Right lobe of liver (tissue), 4 donors: Measurements from ENCODE around the gene ARCN1.

Experiments
- POLR2A ChIP-seq: fragments of 450-650 bp; IDR thresholded peaks from one replicate; pipeline ENCODE4 v1.6.1; 2017; ENCODE audit warnings: antibody characterized with exemption, mild to moderate bottlenecking
- TF ChIP-seq, protein P1 (sequence below), 4 donors: fragments of 200-600 bp in 3 of 4; fragments of 450-650 bp in 1 of 4; IDR thresholded peaks; one replicate each; pipeline versions ENCODE4 v1.5.1 to v1.8.0; 2016 to 2022; ENCODE audit warnings: antibody characterized with exemption in 4 of 4, mild to moderate bottlenecking in 2 of 4
- donor health status: DM: no; HTN: no; CAD: no.
- donor health status: DM: no; HTN: no; CAD: no.
- donor health status: DM: no; HTN: yes; CAD: no.

DNA sequence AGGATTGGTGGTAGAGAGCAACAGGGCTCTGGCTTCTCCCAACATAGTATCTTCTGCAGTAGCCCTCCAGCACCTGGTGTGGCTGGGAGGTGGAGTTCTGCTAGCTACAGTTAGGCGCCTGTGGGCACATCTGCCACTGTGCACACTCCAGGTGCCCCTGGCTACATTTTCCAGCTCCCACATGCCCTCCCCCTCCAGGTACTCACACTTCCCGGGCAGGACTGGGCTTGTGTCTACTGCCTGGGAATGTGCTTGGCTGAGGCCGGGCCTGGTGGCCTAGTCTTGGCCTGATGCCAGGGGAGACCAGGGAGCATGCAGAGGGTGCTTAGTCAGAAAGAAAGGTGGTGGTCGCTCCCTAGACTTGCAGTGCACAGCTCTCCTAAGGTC lies 51.1 kb downstream of the ARCN1 start:
- no peak for TF ChIP-seq POLR2A
- TF ChIP-seq, protein P1, sequence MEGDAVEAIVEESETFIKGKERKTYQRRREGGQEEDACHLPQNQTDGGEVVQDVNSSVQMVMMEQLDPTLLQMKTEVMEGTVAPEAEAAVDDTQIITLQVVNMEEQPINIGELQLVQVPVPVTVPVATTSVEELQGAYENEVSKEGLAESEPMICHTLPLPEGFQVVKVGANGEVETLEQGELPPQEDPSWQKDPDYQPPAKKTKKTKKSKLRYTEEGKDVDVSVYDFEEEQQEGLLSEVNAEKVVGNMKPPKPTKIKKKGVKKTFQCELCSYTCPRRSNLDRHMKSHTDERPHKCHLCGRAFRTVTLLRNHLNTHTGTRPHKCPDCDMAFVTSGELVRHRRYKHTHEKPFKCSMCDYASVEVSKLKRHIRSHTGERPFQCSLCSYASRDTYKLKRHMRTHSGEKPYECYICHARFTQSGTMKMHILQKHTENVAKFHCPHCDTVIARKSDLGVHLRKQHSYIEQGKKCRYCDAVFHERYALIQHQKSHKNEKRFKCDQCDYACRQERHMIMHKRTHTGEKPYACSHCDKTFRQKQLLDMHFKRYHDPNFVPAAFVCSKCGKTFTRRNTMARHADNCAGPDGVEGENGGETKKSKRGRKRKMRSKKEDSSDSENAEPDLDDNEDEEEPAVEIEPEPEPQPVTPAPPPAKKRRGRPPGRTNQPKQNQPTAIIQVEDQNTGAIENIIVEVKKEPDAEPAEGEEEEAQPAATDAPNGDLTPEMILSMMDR (IDR thresholded peaks at IDR 0.05) = no peak
